CD4-positive, alpha-beta memory T cell (primary cell): Measurements from ENCODE around the gene ZNF33B. TPM values are rescaled to one million over a fixed set of nuclear protein-coding genes. Genes with fewer than 3 reads are reported as not detected.
"Not testable (repeated sequence)": the region's sequence is repeated elsewhere in the genome, so short reads cannot be mapped to it uniquely, and the experiment has no call there.

ENCODE experiments used
- CTCF ChIA-PET: fragments of 350-600 bp; sonication (Branson Sonifier 250); formaldehyde crosslinking; loops from one replicate; lab custom pipeline; 2021; ENCODE audit warnings: inconsistent platforms; ENCODE audit not compliant: partially characterized antibody; lab: Charles Lee
- POLR2A ChIA-PET: fragments of 350-600 bp; sonication (Branson Sonifier 250); formaldehyde crosslinking; loops from one replicate; lab custom pipeline; 2021; ENCODE audit not compliant: partially characterized antibody; lab: Charles Lee
- DNase-seq, 5 donors: peaks; one replicate each; pipeline versions ENCODE4 v3.0.0 to v3.0.0-alpha.2; 2020 to 2022; ENCODE audit warnings: mixed read lengths in 1 of 5
- H3K27ac ChIP-seq: one replicate; pipeline ENCODE4 v1.7.0; 2013; ENCODE audit warnings: low read depth, low read length
- H3K27me3 ChIP-seq: 2 replicates; pipeline ENCODE4 v1.7.0; 2013; ENCODE audit warnings: mild to moderate bottlenecking, low read length, moderate library complexity; ENCODE audit not compliant: insufficient read depth
- H3K36me3 ChIP-seq: 2 replicates; pipeline ENCODE4 v1.7.0; 2013; ENCODE audit warnings: mild to moderate bottlenecking, low read length, moderate library complexity; ENCODE audit not compliant: insufficient read depth
- H3K4me1 ChIP-seq: 2 replicates; pipeline ENCODE4 v1.7.0; 2013; ENCODE audit warnings: mild to moderate bottlenecking, low read length, moderate library complexity; ENCODE audit not compliant: insufficient read depth
- H3K4me3 ChIP-seq, 2 donors: one replicate each; pipeline ENCODE4 v1.7.0; 2013; ENCODE audit warnings: low read length in 2 of 2, mild to moderate bottlenecking in 1 of 2
- H3K9me3 ChIP-seq, 2 donors: one replicate each; pipeline ENCODE4 v1.7.0; 2013; ENCODE audit warnings: low read length in 2 of 2, control low read depth in 1 of 2; ENCODE audit not compliant: control insufficient read depth in 1 of 2
- H3K27ac Mint-ChIP-seq, 7 donors: one replicate each; pipeline ENCODE4 v1.8.0; 2020 to 2021; ENCODE audit warnings: mixed read lengths in 7 of 7, mild to moderate bottlenecking in 6 of 7, inconsistent platforms in 3 of 7, moderate library complexity in 3 of 7
- H3K27me3 Mint-ChIP-seq, 2 donors: one replicate each; pipeline ENCODE4 v1.8.0; 2020 to 2021; ENCODE audit warnings: mixed read lengths in 2 of 2
- H3K36me3 Mint-ChIP-seq, 2 donors: one replicate each; pipeline ENCODE4 v1.8.0; 2020 to 2021; ENCODE audit warnings: mixed read lengths in 2 of 2, inconsistent platforms in 1 of 2, mild to moderate bottlenecking in 1 of 2
- H3K4me1 Mint-ChIP-seq, 4 donors: one replicate each; pipeline ENCODE4 v1.8.0; 2020 to 2021; ENCODE audit warnings: mixed read lengths in 4 of 4, mild to moderate bottlenecking in 1 of 4
- H3K4me3 Mint-ChIP-seq, 8 donors: one replicate each; pipeline ENCODE4 v1.8.0; 2020 to 2021; ENCODE audit warnings: mixed read lengths in 8 of 8, mild to moderate bottlenecking in 7 of 8, moderate library complexity in 6 of 8, inconsistent platforms in 3 of 8
- H3K9me3 Mint-ChIP-seq, 8 donors: one replicate each; pipeline ENCODE4 v1.8.0; 2020 to 2021; ENCODE audit warnings: mixed read lengths in 8 of 8, mild to moderate bottlenecking in 5 of 8, inconsistent platforms in 3 of 8, moderate library complexity in 1 of 8
- intact Hi-C: fragments of 100-400 bp; cut with micrococcal nuclease; formaldehyde crosslinking; loops from one replicate; pipeline ENCODE4 v1.15.1; 2023
- polyA plus RNA-seq, 2 donors: library from polyadenylated mRNA; unstranded; fragments of 300-500 nt; fragmentation: Illumina TruSeq; gene quantifications; one replicate each; pipeline ENCODE4 v1.2.3, GENCODE V29; 2021
- total RNA-seq, 2 experiments: library from RNA; stranded (reverse); gene quantifications; one replicate each; pipeline ENCODE4 v1.2.3, GENCODE V29; 2021

The ZNF33B gene
- total and polyA plus RNA-seq, 4 experiments from 2014 or later = 11.7 to 76.4 (median 46.9) TPM

DNA sequence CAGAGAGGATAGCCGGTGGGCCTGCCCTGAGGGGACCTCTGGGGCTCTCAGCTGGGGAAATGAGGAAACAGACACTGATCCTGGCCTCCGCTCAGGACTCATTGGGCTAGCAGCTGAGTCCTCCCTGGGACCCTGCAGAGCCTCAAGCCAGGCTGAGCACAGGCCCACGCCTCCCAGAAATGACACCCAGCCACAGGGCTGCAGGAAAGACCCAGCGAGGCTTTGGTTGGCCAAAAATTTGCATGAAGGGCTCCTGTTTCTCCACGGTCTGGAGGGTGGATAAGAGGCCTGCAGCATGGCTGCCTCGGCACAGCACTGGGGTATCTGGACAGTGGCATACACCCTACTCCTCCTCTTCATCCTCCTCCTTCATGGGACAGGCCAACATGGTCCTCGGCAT, 60.4 kb downstream of the ZNF33B start:
- H3K27ac ChIP-seq = no peak overlapping the region
- ChIA-PET CTCF (no interaction called here), POLR2A (no interaction called here)
- Mint-ChIP-seq H3K27me3 (peaks cover 0 to 3% of the 10 kb centered on the region in 2 donors), H3K4me1 (peaks cover 0 to 2% (median under 1%) of the 10 kb centered on the region in 4 donors), H3K9me3 (peaks cover 2 to 36% (median 25%) of the 10 kb centered on the region in 8 donors), H3K4me3 (no peak overlapping the region), H3K36me3 (peaks cover 9 to 13% of the 10 kb centered on the region in 2 donors), H3K27ac (no peak overlapping the region)
- H3K9me3 ChIP-seq = peaks cover 0 to 8% of the 10 kb centered on the region in 2 donors
- H3K4me3 ChIP-seq = no peak overlapping the region
- H3K4me1 ChIP-seq = no peaks in the 10 kb centered on the region
- intact Hi-C loops = no loop called here
- no peaks in the 10 kb centered on the region for H3K36me3 ChIP-seq
- DNase-seq = no peak
- H3K27me3 ChIP-seq = no peaks in the 10 kb centered on the region

DNA sequence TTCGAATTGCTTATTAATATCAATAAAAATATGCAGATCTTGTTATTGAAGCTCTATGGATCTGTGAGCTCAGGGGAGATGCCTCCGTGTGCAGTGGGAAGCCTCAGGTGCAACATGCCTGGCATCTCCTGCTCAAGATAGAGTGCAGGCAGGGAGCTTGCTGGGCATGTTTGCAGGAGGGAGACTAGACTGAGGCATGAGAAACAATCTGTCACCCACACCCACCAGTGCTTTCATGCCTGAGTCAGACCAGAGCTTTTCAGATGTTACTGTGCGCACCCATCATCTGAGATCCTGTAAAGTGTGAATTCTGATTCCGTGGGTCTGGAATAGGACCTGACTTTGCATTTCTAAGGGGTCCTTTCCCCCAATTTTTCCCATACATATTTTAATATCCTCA, 62.0 kb downstream of the ZNF33B start:
- DNase-seq = no peak
- H3K9me3 Mint-ChIP-seq = peaks cover 3 to 26% (median 15%) of the 10 kb centered on the region in 8 donors

DNA sequence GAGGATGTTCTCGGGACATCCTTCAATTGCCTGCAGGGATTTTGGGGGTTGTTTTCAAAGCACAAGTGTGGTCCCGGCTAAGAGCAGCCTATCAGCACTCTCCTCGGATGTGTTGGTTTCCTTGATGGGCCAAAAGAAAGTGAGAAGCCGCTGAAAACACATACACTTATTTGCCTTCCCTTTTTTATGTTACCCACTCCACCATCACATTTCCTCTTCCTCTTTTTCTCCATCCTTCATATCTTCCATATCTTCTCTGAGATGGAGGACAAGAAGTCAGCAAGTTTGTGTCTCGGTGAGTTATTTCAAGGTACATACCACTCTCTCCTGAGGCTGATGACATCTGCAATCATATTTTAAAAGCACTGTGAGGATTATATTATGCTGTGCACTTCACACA, 64.0 kb downstream of the ZNF33B start:
- peaks cover 2 to 3% of the 10 kb centered on the region in 2 donors for H3K27me3 Mint-ChIP-seq
- Histone ChIP-seq H3K36me3 (no peaks in the 10 kb centered on the region), H3K27ac (no peak overlapping the region), H3K4me1 (no peaks in the 10 kb centered on the region), H3K27me3 (no peaks in the 10 kb centered on the region), H3K4me3 (no peak overlapping the region), H3K9me3 (no peaks in the 10 kb centered on the region)
- H3K9me3 Mint-ChIP-seq = peaks cover 6 to 28% (median 16%) of the 10 kb centered on the region in 8 donors
- no peak overlapping the region for H3K27ac Mint-ChIP-seq
- intact Hi-C loops = no loop called here
- no peak for DNase-seq
- ChIA-PET CTCF (no interaction called here), POLR2A (no interaction called here)
- H3K4me3 Mint-ChIP-seq = no peak overlapping the region
- peaks cover 0 to 3% of the 10 kb centered on the region in 2 donors for H3K36me3 Mint-ChIP-seq
- peaks cover 0 to 2% (median 0%) of the 10 kb centered on the region in 4 donors for H3K4me1 Mint-ChIP-seq

More for the DNA sequence above, 62.0 kb downstream of the ZNF33B start:
- Histone ChIP-seq H3K9me3 (peaks cover 0 to 4% of the 10 kb centered on the region in 2 donors), H3K4me3 (no peak overlapping the region), H3K27me3 (no peaks in the 10 kb centered on the region), H3K27ac (no peak overlapping the region), H3K36me3 (no peaks in the 10 kb centered on the region), H3K4me1 (no peaks in the 10 kb centered on the region)
- intact Hi-C loops = no loop called here
- no peak overlapping the region for H3K27ac Mint-ChIP-seq
- no peak overlapping the region for H3K4me3 Mint-ChIP-seq
- ChIA-PET CTCF (no interaction called here), POLR2A (no interaction called here)
- H3K36me3 Mint-ChIP-seq = peaks cover 0 to under 1% of the 10 kb centered on the region in 2 donors
- peaks cover 0 to 3% of the 10 kb centered on the region in 2 donors for H3K27me3 Mint-ChIP-seq
- peaks cover 0 to 2% (median 0%) of the 10 kb centered on the region in 4 donors for H3K4me1 Mint-ChIP-seq

DNA sequence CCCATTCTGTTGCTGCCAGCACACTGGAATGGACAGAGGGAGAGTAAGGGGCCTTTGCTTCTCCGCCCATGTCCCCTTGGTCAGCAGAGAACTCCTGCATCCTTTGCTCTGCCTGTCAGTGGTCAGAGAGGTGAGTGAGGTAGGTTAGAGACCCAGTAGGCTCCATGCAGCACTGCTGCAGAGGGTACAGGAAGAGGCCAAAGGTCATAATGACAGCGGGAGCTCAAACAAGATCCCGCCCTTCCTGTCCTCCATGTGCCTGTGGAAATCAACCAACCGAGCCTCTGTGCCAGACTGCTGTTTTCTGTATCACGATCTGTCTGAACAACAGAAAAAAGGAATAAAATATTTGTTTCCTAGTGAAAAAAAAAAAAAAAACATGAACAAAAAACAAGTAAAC, 81.4 kb downstream of the ZNF33B start:
- Histone ChIP-seq H3K4me3 (no peak overlapping the region), H3K27me3 (no peaks in the 10 kb centered on the region), H3K36me3 (no peaks in the 10 kb centered on the region), H3K27ac (no peak overlapping the region), H3K4me1 (peaks cover 8% of the 10 kb centered on the region), H3K9me3 (no peaks in the 10 kb centered on the region)
- Mint-ChIP-seq H3K27ac (no peak overlapping the region), H3K4me1 (peaks cover 9 to 15% (median 10%) of the 10 kb centered on the region in 4 donors), H3K27me3 (no peaks in the 10 kb centered on the region), H3K9me3 (no peaks in the 10 kb centered on the region), H3K36me3 (peaks cover 2 to 8% of the 10 kb centered on the region in 2 donors), H3K4me3 (no peak overlapping the region)
- DNase-seq = no peak
- ChIA-PET POLR2A (no interaction called here), CTCF (no interaction called here)
- intact Hi-C loops = no loop called here

DNA sequence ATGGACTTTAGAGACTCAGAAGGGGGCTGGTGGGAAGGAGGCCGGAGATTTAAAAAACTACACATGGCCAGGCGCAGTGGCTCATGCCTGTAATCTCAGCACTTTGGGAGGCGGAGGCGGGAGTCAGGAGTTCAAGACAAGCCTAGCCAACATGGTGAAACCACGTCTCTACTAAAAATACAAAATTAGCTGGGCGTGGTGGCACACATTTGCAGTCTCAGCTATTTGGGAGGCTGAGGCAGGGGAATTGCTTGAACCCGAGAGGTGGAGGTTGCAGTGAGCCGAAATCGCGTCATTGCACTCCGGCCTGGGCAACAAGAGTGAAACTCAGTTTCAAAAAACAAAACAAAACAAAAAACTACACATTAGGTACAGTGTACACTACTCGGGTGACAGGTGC, 84.8 kb downstream of the ZNF33B start:
- H3K27ac ChIP-seq, H3K27me3 Mint-ChIP-seq, H3K27me3 ChIP-seq, DNase-seq, H3K36me3 ChIP-seq, H3K9me3 Mint-ChIP-seq, H3K9me3 ChIP-seq: not testable (repeated sequence)
- ChIA-PET POLR2A (interaction anchor here (0.7 kb wide), 1 partner anchor 86 kb away, joined by 3 read pairs; no protein-coding TSS in a partner anchor), CTCF (interaction anchor here (1.1 kb wide), 1 partner anchor 69 kb away, joined by 3 read pairs; no protein-coding TSS in a partner anchor)
- Mint-ChIP-seq H3K36me3 (peaks cover 20 to 27% of the 10 kb centered on the region in 2 donors), H3K4me1 (peaks cover 26 to 42% (median 34%) of the 10 kb centered on the region in 4 donors), H3K4me3 (peak overlapping the region in 7 of 8 donors; percentile 97 to 99 (median 98)), H3K27ac (peak overlapping the region in 3 of 7 donors; percentile 66 to 96 (median 88))
- Histone ChIP-seq H3K4me3 (peak overlapping the region in 1 of 2 donors; percentile 100), H3K4me1 (peaks cover 34% of the 10 kb centered on the region)
- intact Hi-C loops = loop anchor here (2.0 kb wide), 2 partner anchors 85 to 1021 kb away; partner anchors contain the start of genes ZNF239 and ZNF33B

DNA sequence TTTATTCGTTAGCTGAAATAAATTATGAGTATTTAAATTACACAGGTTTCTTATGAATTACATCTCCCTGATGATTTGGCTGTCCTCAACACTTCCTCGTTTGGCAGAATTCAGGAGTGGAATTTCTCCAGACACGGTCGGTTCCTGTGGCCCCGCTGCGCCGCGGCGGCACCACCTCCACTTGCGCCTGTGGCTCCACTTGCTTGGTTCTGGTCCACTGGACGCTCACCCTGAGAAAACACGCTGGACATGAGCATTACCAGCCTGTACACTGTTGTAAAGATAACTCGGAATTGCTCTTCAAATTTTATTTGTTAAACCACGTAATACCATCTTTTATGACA, 85.3 kb downstream of the ZNF33B start:
- Mint-ChIP-seq H3K27me3 (no peaks in the 10 kb centered on the region), H3K27ac (peak overlapping the region; percentile 88 to 98 (median 97)), H3K4me1 (peaks cover 27 to 43% (median 36%) of the 10 kb centered on the region in 4 donors), H3K9me3 (no peaks in the 10 kb centered on the region), H3K4me3 (peak overlapping the region; percentile 97 to 100 (median 98)), H3K36me3 (peaks cover 25 to 29% of the 10 kb centered on the region in 2 donors)
- no peaks in the 10 kb centered on the region for H3K36me3 ChIP-seq
- intact Hi-C loops = loop anchor here (2.0 kb wide), 2 partner anchors 86 to 1022 kb away; partner anchors contain the start of genes ZNF239 and ZNF33B
- H3K9me3 ChIP-seq = no peaks in the 10 kb centered on the region
- ChIA-PET CTCF (no interaction called here), POLR2A (no interaction called here)
- no peak for DNase-seq
- H3K27ac ChIP-seq = peak overlapping the region; percentile 83
- H3K4me3 ChIP-seq = peak overlapping the region; percentile 96 to 100
- peaks cover 34% of the 10 kb centered on the region for H3K4me1 ChIP-seq
- no peaks in the 10 kb centered on the region for H3K27me3 ChIP-seq

DNA sequence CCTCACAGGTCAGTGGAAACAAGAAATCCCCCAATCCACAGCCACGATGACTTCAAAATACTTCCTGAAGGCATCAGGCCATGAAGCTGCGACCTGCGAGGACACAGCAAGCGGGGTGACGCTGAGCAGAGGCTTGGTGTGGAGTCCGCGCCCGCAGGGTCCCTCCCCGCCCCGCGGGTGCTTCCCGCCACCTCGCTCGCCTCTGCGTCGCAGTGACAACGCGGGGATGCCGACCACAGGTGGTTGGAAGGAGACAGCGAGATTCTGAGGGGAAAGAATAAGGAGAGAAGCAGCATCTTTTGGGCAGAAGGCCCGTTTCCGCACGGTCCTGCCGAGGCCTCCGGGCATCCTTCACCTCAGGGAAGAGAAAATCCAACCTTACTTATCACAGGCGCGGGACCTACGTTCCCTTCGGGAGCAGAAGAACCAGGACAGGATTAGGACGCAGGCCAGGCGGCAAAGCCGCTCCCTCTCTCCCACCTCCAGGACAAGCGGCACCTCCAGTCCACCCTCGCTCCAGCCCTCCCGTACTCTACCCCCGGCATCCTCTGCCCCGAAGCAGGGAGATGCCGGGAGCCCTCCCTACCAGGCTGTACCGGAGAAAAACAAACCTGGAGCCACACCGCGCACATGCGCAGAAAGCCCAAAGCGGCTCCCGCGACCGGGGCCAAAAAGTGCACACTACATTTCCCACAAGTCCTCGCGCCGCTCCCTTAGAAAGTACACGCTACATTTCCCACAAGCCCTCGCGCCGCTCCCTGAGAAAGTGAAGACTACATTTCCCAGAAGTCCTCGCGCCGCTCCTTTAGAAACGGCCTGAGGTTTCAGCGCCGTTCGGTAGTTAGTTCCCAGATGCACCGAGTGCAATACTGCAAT, 85.9 kb downstream of the ZNF33B start:
- Mint-ChIP-seq H3K27me3 (no peaks in the 10 kb centered on the region), H3K4me1 (peaks cover 32 to 48% (median 41%) of the 10 kb centered on the region in 4 donors), H3K9me3 (peaks cover 0 to 3% (median 1%) of the 10 kb centered on the region in 8 donors), H3K4me3 (peak overlapping the region; percentile 97 to 100 (median 98)), H3K27ac (peak overlapping the region; percentile 88 to 98 (median 97)), H3K36me3 (peaks cover 31 to 35% of the 10 kb centered on the region in 2 donors)
- intact Hi-C loops = loop anchor here (1.0 to 2.0 kb wide), 3 partner anchors 86 to 1022 kb away; partner anchors contain the start of genes CSGALNACT2, ZNF239 and ZNF33B
- Histone ChIP-seq H3K4me3 (peak overlapping the region; percentile 96 to 100), H3K4me1 (peaks cover 34% of the 10 kb centered on the region), H3K36me3 (no peaks in the 10 kb centered on the region), H3K27me3 (no peaks in the 10 kb centered on the region), H3K9me3 (no peaks in the 10 kb centered on the region), H3K27ac (peak overlapping the region; percentile 83)
- ChIA-PET POLR2A (interaction anchor here (0.7 kb wide), 1 partner anchor 86 kb away, joined by 3 read pairs; the partner anchor contains the start of gene ZNF33B), CTCF (no interaction called here)
- peak; percentile 90 to 94 (median 92) for DNase-seq
